Esophagus squamous epithelium (tissue), 5 donors: Measurements from ENCODE around the gene KCNQ4. TPM values are rescaled to one million over a fixed set of nuclear protein-coding genes. Genes with fewer than 3 reads are reported as not detected.

Experiments used
- DNase-seq: peaks from one replicate; lab custom pipeline; 2025; lab: John Stamatoyannopoulos, UW
- H3K27ac ChIP-seq, 4 donors: fragments of 200-600 bp; sonication (generic); one replicate each; pipeline ENCODE4 v1.5.1; 2016 to 2019; ENCODE audit warnings: mild to moderate bottlenecking in 1 of 4
- H3K27me3 ChIP-seq, 4 donors: fragments of 200-600 bp; sonication (generic); 1 replicate in 3 of 4; 2 replicates in 1 of 4; pipeline versions ENCODE4 v1.5.1 to v1.6.0; 2017 to 2021; ENCODE audit warnings: antibody characterized with exemption in 1 of 4
- H3K36me3 ChIP-seq, 3 donors: fragments of 200-600 bp; sonication (generic); one replicate each; pipeline ENCODE4 v1.5.1; 2016 to 2019
- H3K4me1 ChIP-seq, 3 donors: fragments of 200-600 bp; sonication (generic); one replicate each; pipeline ENCODE4 v1.5.1; 2017 to 2019
- H3K4me3 ChIP-seq, 4 donors: fragments of 200-600 bp; sonication (generic); 1 replicate in 3 of 4; 2 replicates in 1 of 4; pipeline ENCODE4 v1.5.1; 2016 to 2019; ENCODE audit warnings: mild to moderate bottlenecking in 2 of 4, moderate library complexity in 1 of 4
- H3K9me3 ChIP-seq, 3 donors: fragments of 200-600 bp; sonication (generic); one replicate each; pipeline ENCODE4 v1.5.1; 2016 to 2019
- POLR2A ChIP-seq, 4 donors: fragments of 450-650 bp; IDR thresholded peaks; one replicate each; pipeline ENCODE4 v1.6.1; 2017; ENCODE audit warnings: antibody characterized with exemption in 4 of 4, mild to moderate bottlenecking in 4 of 4, moderate library complexity in 3 of 4
- WGBS, 2 donors: methylation state at CpG; one replicate each; pipeline ENCODE4 v1.1.5; 2018; 5-methylcytosine and 5-hydroxymethylcytosine counted together
- intact Hi-C: fragments of 100-400 bp; cut with DNase I; formaldehyde crosslinking; loops from one replicate; pipeline ENCODE4 v1.15.0; 2022
- total RNA-seq, 4 donors: library from RNA; depleted of rRNA; stranded (reverse); fragments of >200 nt; gene quantifications; one replicate each; pipeline ENCODE4 v1.1.0, GENCODE V29; 2016
- TF ChIP-seq, protein P1 (sequence below), 6 experiments: fragments of 450-650 bp in 4 of 6; fragments of 200-600 bp in 2 of 6; sonication (generic) in 2 of 6; IDR thresholded peaks; one replicate each; pipeline ENCODE4 v1.5.1; 2016 to 2019; ENCODE audit warnings: antibody characterized with exemption in 6 of 6, mild to moderate bottlenecking in 4 of 6, moderate library complexity in 4 of 6
- donor health status: DM: yes; HTN: yes; CAD: no.

The KCNQ4 gene
- total RNA-seq, 4 donors from 2014 or later, result 0.50 to 2.1 (median 0.81) TPM

DNA sequence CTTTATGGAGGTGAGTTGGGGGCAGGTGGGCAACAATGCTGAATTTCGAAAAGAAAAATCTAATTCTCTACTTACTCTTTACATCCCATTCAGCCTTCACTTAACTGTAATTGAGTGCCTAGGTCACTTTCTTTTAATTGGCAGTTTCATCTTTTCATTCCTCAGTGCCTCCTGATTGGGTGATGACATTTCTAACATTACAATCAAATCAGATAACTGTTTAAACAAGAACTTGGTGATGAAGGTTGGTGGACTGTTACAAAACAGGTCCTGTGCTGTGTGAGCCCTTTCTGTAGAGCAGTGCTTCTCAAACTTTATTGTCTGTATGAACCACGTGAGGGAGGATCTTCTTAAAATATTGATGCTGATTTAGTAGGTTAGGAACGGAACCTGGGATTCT is 40.1 kb upstream of the KCNQ4 start:
- TF ChIP-seq, protein P1, sequence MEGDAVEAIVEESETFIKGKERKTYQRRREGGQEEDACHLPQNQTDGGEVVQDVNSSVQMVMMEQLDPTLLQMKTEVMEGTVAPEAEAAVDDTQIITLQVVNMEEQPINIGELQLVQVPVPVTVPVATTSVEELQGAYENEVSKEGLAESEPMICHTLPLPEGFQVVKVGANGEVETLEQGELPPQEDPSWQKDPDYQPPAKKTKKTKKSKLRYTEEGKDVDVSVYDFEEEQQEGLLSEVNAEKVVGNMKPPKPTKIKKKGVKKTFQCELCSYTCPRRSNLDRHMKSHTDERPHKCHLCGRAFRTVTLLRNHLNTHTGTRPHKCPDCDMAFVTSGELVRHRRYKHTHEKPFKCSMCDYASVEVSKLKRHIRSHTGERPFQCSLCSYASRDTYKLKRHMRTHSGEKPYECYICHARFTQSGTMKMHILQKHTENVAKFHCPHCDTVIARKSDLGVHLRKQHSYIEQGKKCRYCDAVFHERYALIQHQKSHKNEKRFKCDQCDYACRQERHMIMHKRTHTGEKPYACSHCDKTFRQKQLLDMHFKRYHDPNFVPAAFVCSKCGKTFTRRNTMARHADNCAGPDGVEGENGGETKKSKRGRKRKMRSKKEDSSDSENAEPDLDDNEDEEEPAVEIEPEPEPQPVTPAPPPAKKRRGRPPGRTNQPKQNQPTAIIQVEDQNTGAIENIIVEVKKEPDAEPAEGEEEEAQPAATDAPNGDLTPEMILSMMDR (IDR thresholded peaks at IDR 0.05), result no peak
- TF ChIP-seq POLR2A (IDR thresholded peaks at IDR 0.05), result no peak
- no peak for DNase-seq
- WGBS, 2 donors, result 82 to 86% methylated on average over 3 of the region's 3 CpGs
- H3K27me3 ChIP-seq, result no peaks in the 10 kb centered on the region
- intact Hi-C loops, result no loop called here
- peaks cover 0 to 44% (median 0%) of the 10 kb centered on the region in 3 donors for H3K4me1 ChIP-seq
- H3K4me3 ChIP-seq, result no peak overlapping the region
- no peak overlapping the region for H3K27ac ChIP-seq
- no peaks in the 10 kb centered on the region for H3K9me3 ChIP-seq
- peaks cover 4 to 94% (median 10%) of the 10 kb centered on the region in 3 donors for H3K36me3 ChIP-seq

DNA sequence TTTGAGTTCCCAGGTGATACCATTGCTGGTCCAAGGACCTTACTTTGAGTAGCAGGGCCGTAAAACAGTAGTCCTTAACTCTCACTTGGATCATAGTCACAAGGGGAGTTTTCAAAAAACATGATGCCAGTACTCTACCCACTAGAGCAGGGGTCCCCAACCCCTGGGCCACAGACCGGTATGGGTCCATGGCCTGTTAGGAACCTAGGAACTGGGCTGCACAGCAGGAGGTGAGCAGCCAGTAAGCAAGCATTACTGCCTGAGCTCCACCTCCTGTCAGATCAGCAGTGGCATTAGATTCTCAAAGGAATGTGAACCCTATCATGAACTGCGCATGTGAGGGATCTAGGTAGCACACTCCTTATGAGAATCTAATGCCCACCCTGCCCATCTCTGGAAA is 39.7 kb upstream of the KCNQ4 start:
- Histone ChIP-seq H3K9me3 (no peaks in the 10 kb centered on the region), H3K4me1 (peaks cover 0 to 44% (median 0%) of the 10 kb centered on the region in 3 donors)

DNA sequence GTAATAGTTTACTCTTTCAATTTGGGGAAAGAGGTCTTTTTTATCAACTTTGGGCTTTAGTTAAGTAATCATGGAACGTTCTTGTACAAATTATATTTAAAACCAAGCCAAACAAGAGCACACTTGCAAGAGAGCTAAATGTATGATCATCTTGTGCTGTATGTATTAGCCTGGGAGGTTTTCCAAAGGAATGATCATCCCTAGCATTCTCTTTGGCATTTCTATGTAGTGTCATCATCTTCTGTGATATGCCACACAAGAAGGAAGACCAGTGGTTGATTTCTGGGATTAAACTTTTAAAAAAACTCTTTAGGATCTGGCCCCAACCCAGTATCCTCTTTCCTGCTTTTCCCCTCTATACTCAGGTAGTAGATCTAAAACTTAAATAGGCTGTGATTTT is 38.4 kb upstream of the KCNQ4 start:
- Histone ChIP-seq H3K4me1 (peaks cover 0 to 32% (median 0%) of the 10 kb centered on the region in 3 donors), H3K27ac (no peak overlapping the region), H3K4me3 (no peak overlapping the region), H3K27me3 (no peaks in the 10 kb centered on the region), H3K9me3 (no peaks in the 10 kb centered on the region), H3K36me3 (peaks cover 0 to 94% (median 4%) of the 10 kb centered on the region in 3 donors)
- 32 to 44% methylated on average over 1 of the region's 1 CpG for WGBS, 2 donors
- intact Hi-C loops, result no loop called here
- no peak for DNase-seq
- TF ChIP-seq, protein P1 (IDR thresholded peaks at IDR 0.05), result no peak
- no peak for TF ChIP-seq POLR2A (IDR thresholded peaks at IDR 0.05)

More for the DNA sequence above, 39.7 kb upstream of the KCNQ4 start:
- Histone ChIP-seq H3K27me3 (no peaks in the 10 kb centered on the region), H3K4me3 (no peak overlapping the region), H3K27ac (no peak overlapping the region), H3K36me3 (peaks cover 4 to 94% (median 9%) of the 10 kb centered on the region in 3 donors)
- TF ChIP-seq, protein P1 (IDR thresholded peaks at IDR 0.05), result no peak
- no peak for TF ChIP-seq POLR2A (IDR thresholded peaks at IDR 0.05)
- 88 to 100% methylated on average over 1 to 3 of the region's 3 CpGs for WGBS, 2 donors
- intact Hi-C loops, result no loop called here
- no peak for DNase-seq

DNA sequence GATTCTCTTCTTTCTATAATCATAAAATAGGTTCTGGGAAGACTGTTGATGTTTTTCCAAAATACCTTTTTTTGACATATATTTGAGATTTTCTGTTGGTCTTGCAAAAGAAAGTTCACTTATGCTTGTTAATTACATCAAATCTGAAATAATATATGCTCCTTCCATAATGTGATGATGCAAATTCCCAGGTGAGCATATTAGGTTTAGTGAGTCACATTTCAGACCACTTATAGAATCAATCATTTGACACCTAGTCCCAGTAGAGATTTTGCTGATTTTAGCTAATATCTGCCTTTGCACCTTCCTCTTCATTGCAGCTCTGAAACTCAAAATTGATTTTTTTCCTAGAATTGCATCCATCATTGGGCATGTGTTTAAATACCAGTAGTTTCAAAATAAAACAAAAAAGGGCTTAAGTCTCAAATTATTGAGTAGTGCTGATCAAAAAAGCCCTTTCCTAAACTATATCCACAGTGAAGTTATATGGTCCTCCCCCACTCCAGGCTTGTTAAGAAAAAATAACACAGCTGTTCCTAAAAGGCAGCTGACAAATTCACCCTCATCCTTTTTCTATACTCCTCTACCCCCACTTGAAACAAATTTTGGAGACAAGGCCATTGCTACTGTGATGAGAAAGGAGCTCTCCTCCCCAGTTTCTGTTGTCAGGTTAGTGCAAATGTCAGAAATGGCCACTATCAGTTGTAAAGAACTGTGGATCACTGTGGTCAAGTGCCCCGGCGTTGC is 37.1 kb upstream of the KCNQ4 start:
- H3K36me3 ChIP-seq, result peaks cover 0 to 96% (median 4%) of the 10 kb centered on the region in 3 donors
- intact Hi-C loops, result no loop called here
- no peak overlapping the region for H3K27ac ChIP-seq
- peaks cover 0 to 19% (median 0%) of the 10 kb centered on the region in 3 donors for H3K4me1 ChIP-seq
- no peak for TF ChIP-seq POLR2A (IDR thresholded peaks at IDR 0.05)
- TF ChIP-seq, protein P1 (IDR thresholded peaks at IDR 0.05), result no peak
- H3K4me3 ChIP-seq, result no peak overlapping the region
- DNase-seq, result no peak
- no peaks in the 10 kb centered on the region for H3K27me3 ChIP-seq
- H3K9me3 ChIP-seq, result no peaks in the 10 kb centered on the region
- 90 to 95% methylated on average over 2 of the region's 2 CpGs for whole genome bisulfite sequencing, 2 donors
